GM18907 (cell line): Measurements from ENCODE around the gene PSPH.
"Not testable (repeated sequence)": the region's sequence is repeated elsewhere in the genome, so short reads cannot be mapped to it uniquely, and the experiment has no call there.

Experiments
- ATAC-seq: cut with Tn5 transposase; IDR thresholded peaks from one replicate; pipeline ENCODE4 v1.9.1; 2021; ENCODE audit warnings: mild to moderate bottlenecking, moderate library complexity; ENCODE audit not compliant: unreplicated experiment

The PSPH gene

GRCh38 chr7:56063500-56063881, 12.2 kb upstream of the PSPH start:
- no peak for ATAC-seq

GRCh38 chr7:56062382-56062781, 11.1 kb upstream of the PSPH start:
- ATAC-seq = no peak

GRCh38 chr7:56053993-56054392, 2.7 kb upstream of the PSPH start:
- ATAC-seq = no peak

- ATAC-seq = no peak
Observed at GRCh38 chr7:56053379-56053778, 2.1 kb upstream of the PSPH start.

GRCh38 chr7:56051053-56051338, 248 bp downstream of the PSPH start:
- ATAC-seq = no peak

- not testable (repeated sequence) for ATAC-seq
Observed at GRCh38 chr7:56048763-56049162, 2.5 kb downstream of the PSPH start.

GRCh38 chr7:56048245-56048644, 3.0 kb downstream of the PSPH start:
- no peak for ATAC-seq

GRCh38 chr7:56047446-56048116, 3.7 kb downstream of the PSPH start:
- not testable (repeated sequence) for ATAC-seq

GRCh38 chr7:56046721-56047445, 4.4 kb downstream of the PSPH start:
- no peak for ATAC-seq

- not testable (repeated sequence) for ATAC-seq
Observed at GRCh38 chr7:56045758-56046157, 5.5 kb downstream of the PSPH start.

GRCh38 chr7:56040730-56041129, 10.5 kb downstream of the PSPH start:
- no peak for ATAC-seq

- peak; percentile 99 for ATAC-seq
Observed at GRCh38 chr7:56033671-56034432, 17.4 kb downstream of the PSPH start.

- ATAC-seq = not testable (repeated sequence)
Observed at GRCh38 chr7:56032578-56032977, 18.7 kb downstream of the PSPH start.

GRCh38 chr7:56031556-56031955, 19.7 kb downstream of the PSPH start:
- not testable (repeated sequence) for ATAC-seq

- no peak for ATAC-seq
Observed at GRCh38 chr7:56030340-56030739, 20.9 kb downstream of the PSPH start.

- no peak for ATAC-seq
Observed at GRCh38 chr7:56028942-56029630, 22.2 kb downstream of the PSPH start.

- ATAC-seq = no peak
Observed at GRCh38 chr7:56026538-56026937, 24.7 kb downstream of the PSPH start.

- no peak for ATAC-seq
Observed at GRCh38 chr7:56023500-56023899, 27.7 kb downstream of the PSPH start.

- ATAC-seq = no peak
Observed at GRCh38 chr7:56019501-56019900, 31.7 kb downstream of the PSPH start.

GRCh38 chr7:56017015-56017414, 34.2 kb downstream of the PSPH start:
- ATAC-seq = not testable (repeated sequence)

GRCh38 chr7:56009695-56010094, 41.5 kb downstream of the PSPH start:
- ATAC-seq = no peak
